HG02943 (cell line): ENCODE measurements around the gene FSTL3.
"Not testable (repeated sequence)": the region's sequence is repeated elsewhere in the genome, so short reads cannot be mapped to it uniquely, and the experiment has no call there.

ENCODE experiments used
- ATAC-seq: cut with Tn5 transposase; IDR thresholded peaks from one replicate; pipeline ENCODE4 v1.9.1; 2021; ENCODE audit warnings: mild to moderate bottlenecking, low read depth, moderate library complexity; ENCODE audit not compliant: unreplicated experiment

FSTL3 gene

GRCh38 chr19:680287-681028 is 4.3 kb downstream of the FSTL3 start:
- ATAC-seq = peak; percentile 66

- no peak for ATAC-seq
Observed at GRCh38 chr19:681029-682019, 5.1 kb downstream of the FSTL3 start.

GRCh38 chr19:682678-683320 is 6.6 kb downstream of the FSTL3 start:
- ATAC-seq = no peak

GRCh38 chr19:685454-685931 is 9.3 kb downstream of the FSTL3 start:
- no peak for ATAC-seq

- ATAC-seq = no peak
Observed at GRCh38 chr19:686589-687297, 10.6 kb downstream of the FSTL3 start.

GRCh38 chr19:687569-688166 is 11.5 kb downstream of the FSTL3 start:
- ATAC-seq = no peak

- ATAC-seq = no peak
Observed at GRCh38 chr19:688214-688613, 12.0 kb downstream of the FSTL3 start.

GRCh38 chr19:688992-689391 is 12.8 kb downstream of the FSTL3 start:
- ATAC-seq = no peak

- no peak for ATAC-seq
Observed at GRCh38 chr19:690203-690602, 14.0 kb downstream of the FSTL3 start.

GRCh38 chr19:694481-695351 is 18.5 kb downstream of the FSTL3 start:
- ATAC-seq = no peak

GRCh38 chr19:695352-695949 is 19.3 kb downstream of the FSTL3 start, which contains the start of gene PRSS57:
PRSS57 (minus strand) TSS chr19:695452; CDS start chr19:695430, 22 bp downstream.
- ATAC-seq = no peak

- not testable (repeated sequence) for ATAC-seq
Observed at GRCh38 chr19:698529-698928, 22.3 kb downstream of the FSTL3 start.

GRCh38 chr19:699885-700284 is 23.7 kb downstream of the FSTL3 start:
- not testable (repeated sequence) for ATAC-seq

GRCh38 chr19:702847-703246 is 26.7 kb downstream of the FSTL3 start:
- ATAC-seq = not testable (repeated sequence)

- ATAC-seq = no peak
Observed at GRCh38 chr19:703329-703650, 27.1 kb downstream of the FSTL3 start.

- ATAC-seq = no peak
Observed at GRCh38 chr19:703651-704446, 27.7 kb downstream of the FSTL3 start.

GRCh38 chr19:704447-704741 is 28.2 kb downstream of the FSTL3 start:
- ATAC-seq = no peak
